GM19463 (cell line): ENCODE results near the gene ATXN2.

Experiments used
- ATAC-seq: cut with Tn5 transposase; IDR thresholded peaks from one replicate; pipeline ENCODE4 v1.9.1; 2021; ENCODE audit warnings: mild to moderate bottlenecking, moderate library complexity; ENCODE audit not compliant: unreplicated experiment

The ATXN2 gene

GRCh38 chr12:111424189-111424792 lies 174.8 kb downstream of the ATXN2 start:
- no peak for ATAC-seq

GRCh38 chr12:111420494-111420893 lies 178.6 kb downstream of the ATXN2 start:
- no peak for ATAC-seq

DNA sequence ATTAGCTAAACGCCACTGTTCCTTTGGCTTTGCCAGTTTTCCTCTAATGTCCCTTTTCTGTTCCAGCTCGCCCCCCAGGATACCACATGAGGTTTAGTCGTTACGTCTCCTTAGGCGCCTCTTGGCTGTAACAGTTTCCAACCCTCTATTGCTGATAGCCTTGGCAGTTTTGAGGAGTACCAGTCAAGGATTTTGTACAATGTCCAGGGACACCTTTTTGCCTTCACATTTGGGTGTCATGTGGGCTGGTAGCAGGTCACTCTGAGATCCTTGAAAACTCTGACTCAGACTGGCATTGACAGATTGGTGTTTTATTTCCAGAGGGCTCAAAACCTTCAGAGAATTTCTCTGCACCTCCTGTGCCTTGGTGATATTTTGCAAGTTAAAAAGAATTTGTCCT lies 179.3 kb downstream of the ATXN2 start:
- no peak for ATAC-seq

GRCh38 chr12:111418594-111418880 lies 180.6 kb downstream of the ATXN2 start:
- ATAC-seq: no peak

GRCh38 chr12:111417784-111418593 lies 181.1 kb downstream of the ATXN2 start:
- no peak for ATAC-seq

DNA sequence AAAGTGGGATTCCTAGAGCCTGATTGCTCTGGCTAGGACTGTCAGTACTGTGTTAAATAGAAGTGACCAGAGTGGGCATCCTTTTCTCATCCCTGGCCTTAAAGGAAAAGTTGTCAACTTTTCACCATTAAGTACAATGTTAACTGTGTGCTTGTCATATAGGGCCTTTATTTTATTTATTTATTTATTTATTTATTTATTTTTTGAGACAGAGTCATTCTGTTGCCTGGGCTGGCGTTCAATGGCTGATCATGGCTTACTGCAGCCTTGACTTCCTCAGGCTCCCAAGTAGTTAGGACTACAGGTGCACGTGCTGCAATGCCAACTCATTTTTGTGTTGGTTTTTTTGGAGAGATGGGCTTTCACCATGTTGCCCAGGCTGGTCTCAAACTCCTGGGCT lies 181.8 kb downstream of the ATXN2 start:
- no peak for ATAC-seq

GRCh38 chr12:111414711-111415252 lies 184.3 kb downstream of the ATXN2 start:
- no peak for ATAC-seq

- ATAC-seq: no peak
These were observed 185.6 kb downstream of the ATXN2 start for GRCh38 chr12:111413442-111414086.

GRCh38 chr12:111412830-111413441 lies 186.2 kb downstream of the ATXN2 start:
- no peak for ATAC-seq

- ATAC-seq: no peak
These were observed 186.9 kb downstream of the ATXN2 start for GRCh38 chr12:111412007-111412829.

DNA sequence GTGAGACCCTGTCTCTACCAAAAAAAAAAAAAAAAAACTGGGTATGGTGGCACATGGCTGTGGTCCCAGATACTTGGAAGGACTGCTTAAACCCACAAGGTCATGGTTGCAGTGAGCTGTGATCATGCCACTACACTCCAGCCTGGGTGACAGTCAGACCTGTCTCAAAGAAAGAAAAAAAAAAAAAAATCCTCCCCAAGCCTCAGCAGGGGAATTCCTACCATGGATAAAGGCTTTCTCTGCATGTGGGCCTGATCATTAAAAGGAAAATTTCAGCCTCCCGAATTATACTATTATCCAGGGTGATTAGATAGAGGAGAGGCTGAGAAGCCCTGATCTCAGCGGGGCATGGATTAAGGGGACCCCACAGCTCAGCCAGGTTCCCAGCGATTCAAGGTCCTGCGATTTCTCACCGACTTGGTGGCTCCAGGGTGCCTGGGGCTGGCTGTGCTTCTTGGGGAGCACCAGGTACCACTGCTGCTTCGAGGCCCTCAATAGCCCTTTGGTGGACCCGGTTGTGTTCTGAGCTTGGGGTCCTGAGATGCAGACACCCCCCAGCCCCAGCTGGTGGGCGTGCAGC lies 187.8 kb downstream of the ATXN2 start:
- ATAC-seq: no peak

DNA sequence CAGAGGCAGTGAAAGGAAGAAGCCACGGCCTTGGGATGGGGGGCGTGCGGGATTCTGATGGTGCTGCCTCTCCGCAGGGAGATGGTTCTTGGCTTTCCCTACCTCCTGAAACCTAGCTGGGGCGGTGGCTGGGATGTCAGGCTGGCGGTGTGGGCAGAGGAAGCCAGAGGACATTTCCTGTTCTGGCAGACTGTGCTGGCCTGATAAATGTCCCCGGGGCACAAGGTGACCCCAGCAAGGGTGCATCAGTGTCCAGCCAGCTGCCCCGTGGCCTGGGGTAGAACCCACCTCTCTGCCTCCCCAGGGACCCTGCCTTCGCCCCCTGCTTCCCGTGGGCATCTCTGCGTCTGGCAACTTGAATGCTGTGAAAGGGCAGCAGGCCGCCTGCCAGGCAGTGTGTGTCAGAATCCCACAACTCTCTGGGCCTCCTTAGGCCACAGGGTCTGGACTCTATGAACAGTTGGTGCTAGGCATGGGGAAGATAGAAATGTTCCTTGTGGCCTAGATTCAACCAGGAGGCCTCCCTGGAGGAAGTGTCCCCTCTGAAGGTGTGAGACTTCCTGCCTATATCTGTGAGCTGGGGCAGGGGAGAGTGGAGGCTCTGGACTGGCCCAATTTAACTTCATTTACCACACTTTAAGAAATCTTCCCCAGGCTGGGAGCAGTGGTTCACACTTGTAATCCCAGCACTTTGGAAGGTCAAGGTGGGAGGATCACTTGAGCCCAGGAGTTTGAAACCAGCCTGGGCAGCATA lies 188.5 kb downstream of the ATXN2 start:
- ATAC-seq: no peak

GRCh38 chr12:111409780-111410430 lies 189.2 kb downstream of the ATXN2 start:
- ATAC-seq: no peak

DNA sequence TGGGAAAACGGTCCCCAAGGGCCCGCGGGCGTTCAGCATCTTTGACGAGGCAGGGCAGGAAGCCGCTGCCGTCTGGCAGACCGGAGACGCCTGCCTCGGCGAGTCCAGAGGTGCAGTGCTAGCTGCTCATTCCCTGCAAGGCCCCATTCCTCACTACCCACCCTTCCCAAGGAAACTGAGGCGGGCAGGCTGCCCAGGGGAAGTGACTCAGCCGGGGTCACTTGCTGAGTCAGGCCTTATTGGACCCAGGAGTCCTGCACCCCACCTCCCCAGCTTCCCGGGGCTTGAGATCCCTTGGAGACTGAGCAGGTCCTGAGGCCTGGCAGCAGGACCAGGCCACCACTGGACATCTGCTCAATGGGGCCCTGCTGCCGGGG lies 189.7 kb downstream of the ATXN2 start:
- ATAC-seq: no peak

- no peak for ATAC-seq
These were observed 190.3 kb downstream of the ATXN2 start for GRCh38 chr12:111408686-111409402.

DNA sequence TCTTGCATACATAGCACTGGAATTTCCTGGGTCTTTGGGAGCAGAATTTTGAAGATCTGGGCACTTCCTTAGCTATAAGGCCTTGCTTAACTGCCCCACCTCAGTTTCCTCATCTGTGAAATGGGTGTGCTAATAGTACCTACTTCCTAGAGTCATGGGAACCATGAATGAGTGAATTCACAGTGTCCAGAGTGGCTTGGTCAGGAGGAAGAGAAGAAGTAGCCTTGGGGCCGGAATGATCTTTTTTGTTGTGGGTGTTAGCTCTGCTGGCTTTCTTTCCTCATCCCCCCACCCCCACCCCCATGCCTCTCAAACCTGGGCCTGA lies 191.0 kb downstream of the ATXN2 start:
- ATAC-seq: no peak

GRCh38 chr12:111407377-111408115 lies 191.6 kb downstream of the ATXN2 start:
- ATAC-seq: no peak
